NCI-H2196 (cell line): ENCODE measurements around the gene CNNM4.

Experiments used
- DNase-seq: peaks from one replicate; lab custom pipeline; 2025; ENCODE audit not compliant: unreplicated experiment; lab: John Stamatoyannopoulos, UW

CNNM4 gene

GRCh38 chr2:96760036-96760985, at the start of gene CNNM4:
Gene CNNM4, plus strand, starts transcription at chr2:96760902. Its CDS starts 98 bp downstream, at chr2:96761000.
- DNase-seq: peak; percentile 96

GRCh38 chr2:96710985-96711384, 49.7 kb upstream of the CNNM4 start:
- no peak for DNase-seq

- DNase-seq: no peak
Measured at GRCh38 chr2:96715658-96716057, 45.0 kb upstream of the CNNM4 start.

- DNase-seq: no peak
Measured at GRCh38 chr2:96716388-96716787, 44.3 kb upstream of the CNNM4 start.

GRCh38 chr2:96726131-96726530, 34.6 kb upstream of the CNNM4 start:
- no peak for DNase-seq

GRCh38 chr2:96727431-96727830, 33.3 kb upstream of the CNNM4 start:
- no peak for DNase-seq

- no peak for DNase-seq
Measured at GRCh38 chr2:96729748-96730147, 31.0 kb upstream of the CNNM4 start.

- DNase-seq: no peak
Measured at GRCh38 chr2:96730212-96730611, 30.5 kb upstream of the CNNM4 start.

- DNase-seq: no peak
Measured at GRCh38 chr2:96733931-96734330, 26.8 kb upstream of the CNNM4 start.

- DNase-seq: peak; percentile 35
Measured at GRCh38 chr2:96734880-96735583, 25.7 kb upstream of the CNNM4 start.

GRCh38 chr2:96737251-96737650, 23.5 kb upstream of the CNNM4 start:
- no peak for DNase-seq

GRCh38 chr2:96737831-96738230, 22.9 kb upstream of the CNNM4 start:
- DNase-seq: no peak

GRCh38 chr2:96739076-96739632, 21.5 kb upstream of the CNNM4 start:
- no peak for DNase-seq

GRCh38 chr2:96739633-96740428, 20.9 kb upstream of the CNNM4 start, which contains the start of gene LMAN2L:
Gene LMAN2L, minus strand, starts transcription at chr2:96740064. Its CDS starts 24 bp downstream, at chr2:96740040.
- DNase-seq: peak; percentile 96

GRCh38 chr2:96747061-96747617, 13.6 kb upstream of the CNNM4 start:
- no peak for DNase-seq

- DNase-seq: no peak
Measured at GRCh38 chr2:96751800-96752199, 8.9 kb upstream of the CNNM4 start.

GRCh38 chr2:96753661-96754282, 6.9 kb upstream of the CNNM4 start:
- DNase-seq: no peak

- DNase-seq: no peak
Measured at GRCh38 chr2:96754317-96754716, 6.4 kb upstream of the CNNM4 start.

GRCh38 chr2:96756788-96757476, 3.8 kb upstream of the CNNM4 start:
- no peak for DNase-seq

- no peak for DNase-seq
Measured at GRCh38 chr2:96757477-96757860, 3.2 kb upstream of the CNNM4 start.
